Right renal cortex interstitium (tissue), 3 donors: ENCODE measurements around the gene RPTOR. TPM values are rescaled to one million over a fixed set of nuclear protein-coding genes. Genes with fewer than 3 reads are reported as not detected.
A peak's percentile ranks its signal among the peaks of the same experiment; 100 is the strongest.
"Not testable (repeated sequence)": the region's sequence is repeated elsewhere in the genome, so short reads cannot be mapped to it uniquely, and the experiment has no call there.

Source experiments
- DNase-seq, 3 donors: peaks; one replicate each; pipeline ENCODE4 v3.0.0-alpha.2; 2013; ENCODE audit warnings: low read depth in 3 of 3, low spot score in 2 of 3
- polyA plus RNA-seq, 3 donors: library from polyadenylated mRNA; unstranded; fragments of 120-200 nt; gene quantifications; one replicate each; pipeline ENCODE4 v1.2.1, GENCODE V29; 2013; ENCODE audit not compliant: insufficient read length in 3 of 3

RPTOR gene, protein sequence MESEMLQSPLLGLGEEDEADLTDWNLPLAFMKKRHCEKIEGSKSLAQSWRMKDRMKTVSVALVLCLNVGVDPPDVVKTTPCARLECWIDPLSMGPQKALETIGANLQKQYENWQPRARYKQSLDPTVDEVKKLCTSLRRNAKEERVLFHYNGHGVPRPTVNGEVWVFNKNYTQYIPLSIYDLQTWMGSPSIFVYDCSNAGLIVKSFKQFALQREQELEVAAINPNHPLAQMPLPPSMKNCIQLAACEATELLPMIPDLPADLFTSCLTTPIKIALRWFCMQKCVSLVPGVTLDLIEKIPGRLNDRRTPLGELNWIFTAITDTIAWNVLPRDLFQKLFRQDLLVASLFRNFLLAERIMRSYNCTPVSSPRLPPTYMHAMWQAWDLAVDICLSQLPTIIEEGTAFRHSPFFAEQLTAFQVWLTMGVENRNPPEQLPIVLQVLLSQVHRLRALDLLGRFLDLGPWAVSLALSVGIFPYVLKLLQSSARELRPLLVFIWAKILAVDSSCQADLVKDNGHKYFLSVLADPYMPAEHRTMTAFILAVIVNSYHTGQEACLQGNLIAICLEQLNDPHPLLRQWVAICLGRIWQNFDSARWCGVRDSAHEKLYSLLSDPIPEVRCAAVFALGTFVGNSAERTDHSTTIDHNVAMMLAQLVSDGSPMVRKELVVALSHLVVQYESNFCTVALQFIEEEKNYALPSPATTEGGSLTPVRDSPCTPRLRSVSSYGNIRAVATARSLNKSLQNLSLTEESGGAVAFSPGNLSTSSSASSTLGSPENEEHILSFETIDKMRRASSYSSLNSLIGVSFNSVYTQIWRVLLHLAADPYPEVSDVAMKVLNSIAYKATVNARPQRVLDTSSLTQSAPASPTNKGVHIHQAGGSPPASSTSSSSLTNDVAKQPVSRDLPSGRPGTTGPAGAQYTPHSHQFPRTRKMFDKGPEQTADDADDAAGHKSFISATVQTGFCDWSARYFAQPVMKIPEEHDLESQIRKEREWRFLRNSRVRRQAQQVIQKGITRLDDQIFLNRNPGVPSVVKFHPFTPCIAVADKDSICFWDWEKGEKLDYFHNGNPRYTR (N-terminal part only)
- polyA plus RNA-seq, result 10 to 100 TPM; 16.7 to 18.7 (median 17.1) TPM

- peak; percentile 80 to 88 (median 81) for DNase-seq
These were observed at the start of gene RPTOR for GRCh38 chr17:80544655-80545498. TSS of gene RPTOR (plus strand) at chr17:80544838. CDS start at chr17:80545630, 792 bp downstream.

DNA sequence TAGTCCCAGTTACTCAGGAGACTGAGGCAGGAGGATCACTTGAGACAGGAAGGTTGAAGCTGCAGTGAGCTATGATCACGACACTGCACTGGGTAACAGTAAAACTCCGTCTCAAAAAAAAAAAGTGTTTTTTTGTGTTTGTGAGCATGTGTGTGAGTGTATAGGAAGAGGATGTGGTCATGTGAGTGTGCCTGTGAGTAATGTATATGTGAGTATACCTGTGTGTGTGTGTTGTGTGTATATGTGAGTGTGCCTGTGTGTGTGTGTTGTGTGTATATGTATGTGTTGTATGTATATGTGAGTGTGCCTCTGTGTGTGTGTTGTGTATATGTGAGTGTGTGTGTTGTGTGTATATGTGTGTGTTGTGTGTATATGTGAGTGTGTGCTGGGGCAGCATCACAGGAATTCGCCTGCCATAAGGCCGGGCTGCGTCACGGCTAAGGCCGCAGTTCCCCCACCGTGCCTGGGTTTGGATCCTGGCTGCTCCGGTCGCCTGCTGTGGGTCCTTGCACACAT is 46.9 kb upstream of the RPTOR start:
- no peak for DNase-seq

- DNase-seq, result peak in 1 of 3 donors; percentile 56
These were observed 46.3 kb upstream of the RPTOR start for GRCh38 chr17:80498242-80498919.

GRCh38 chr17:80498920-80499410 is 45.7 kb upstream of the RPTOR start:
- no peak for DNase-seq

- DNase-seq, result no peak
These were observed 45.1 kb upstream of the RPTOR start for GRCh38 chr17:80499560-80499959.

DNA sequence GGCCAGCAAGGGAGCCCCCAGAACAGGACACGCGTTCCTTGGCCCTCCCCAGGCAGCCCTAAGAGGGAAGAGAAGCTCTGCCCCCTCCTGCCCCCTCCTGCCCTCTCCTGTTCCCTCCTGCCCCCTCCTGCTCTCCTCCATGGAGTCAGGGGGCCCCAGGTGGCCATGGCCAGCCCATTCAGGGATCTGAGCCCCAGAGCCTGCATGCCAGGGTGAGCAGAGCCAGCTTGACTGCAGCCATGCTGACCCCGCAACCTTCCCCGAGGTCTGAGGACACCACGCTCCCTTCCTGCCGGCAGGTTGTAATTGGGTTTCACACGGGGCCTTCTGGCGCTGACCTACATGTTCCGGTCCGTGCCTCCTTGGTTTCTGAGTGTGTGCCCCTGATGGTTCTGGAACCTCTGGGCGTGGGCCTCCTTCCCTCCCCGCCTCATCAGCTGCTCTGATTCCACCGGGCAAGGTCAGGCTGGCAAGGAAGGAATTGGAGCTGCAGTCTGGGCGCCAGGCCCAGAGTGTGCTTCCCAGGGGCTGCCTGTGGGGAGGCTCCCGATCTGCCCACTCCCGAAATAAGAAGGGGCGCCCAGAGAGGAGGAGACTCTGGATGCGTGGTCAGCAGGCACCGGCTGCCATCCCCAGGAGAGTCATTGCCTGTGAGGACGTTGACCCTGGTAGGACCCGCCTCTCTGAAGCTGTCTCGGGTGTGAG is 44.5 kb upstream of the RPTOR start:
- no peak for DNase-seq

GRCh38 chr17:80501741-80502577 is 42.7 kb upstream of the RPTOR start:
- no peak for DNase-seq

- DNase-seq, result no peak
These were observed 42.1 kb upstream of the RPTOR start for GRCh38 chr17:80502578-80502877.

DNA sequence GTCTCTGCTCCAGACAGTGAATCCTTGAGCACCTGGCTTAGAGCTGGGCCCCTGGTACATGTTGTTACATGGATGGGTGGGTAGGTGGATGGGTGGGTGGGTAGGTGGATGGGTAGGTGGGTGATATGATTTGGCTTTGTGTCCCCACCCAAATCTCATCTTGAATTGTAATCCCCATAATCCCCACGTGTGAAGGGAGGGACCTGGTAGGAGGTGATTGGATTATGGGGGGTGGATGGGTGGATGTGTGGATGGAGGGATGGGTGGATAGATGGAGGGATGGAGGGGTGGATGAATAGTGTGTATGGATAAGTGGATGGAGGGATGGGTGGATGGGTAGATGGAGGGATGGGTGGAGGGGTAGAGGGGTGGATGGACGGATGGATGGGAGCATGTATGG is 41.6 kb upstream of the RPTOR start:
- DNase-seq, result no peak

DNA sequence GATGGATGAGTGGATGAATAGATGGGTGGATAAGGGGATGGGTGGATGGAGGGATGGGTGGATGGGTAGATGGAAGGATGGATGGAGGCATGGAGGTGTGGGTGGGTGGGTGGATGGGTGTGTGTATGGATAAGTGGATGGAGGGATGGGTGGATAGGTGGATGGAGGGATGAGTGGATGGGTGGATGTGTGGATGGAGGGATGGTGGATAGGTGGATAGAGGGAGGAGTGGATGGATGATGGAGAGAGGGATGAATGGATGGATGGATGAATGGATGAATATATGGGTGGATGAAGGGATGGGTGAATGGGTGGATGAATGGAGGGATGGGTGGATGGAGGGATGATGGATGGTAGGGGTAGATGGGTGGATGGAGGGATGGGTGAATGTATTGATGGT is 40.7 kb upstream of the RPTOR start:
- DNase-seq, result no peak

DNA sequence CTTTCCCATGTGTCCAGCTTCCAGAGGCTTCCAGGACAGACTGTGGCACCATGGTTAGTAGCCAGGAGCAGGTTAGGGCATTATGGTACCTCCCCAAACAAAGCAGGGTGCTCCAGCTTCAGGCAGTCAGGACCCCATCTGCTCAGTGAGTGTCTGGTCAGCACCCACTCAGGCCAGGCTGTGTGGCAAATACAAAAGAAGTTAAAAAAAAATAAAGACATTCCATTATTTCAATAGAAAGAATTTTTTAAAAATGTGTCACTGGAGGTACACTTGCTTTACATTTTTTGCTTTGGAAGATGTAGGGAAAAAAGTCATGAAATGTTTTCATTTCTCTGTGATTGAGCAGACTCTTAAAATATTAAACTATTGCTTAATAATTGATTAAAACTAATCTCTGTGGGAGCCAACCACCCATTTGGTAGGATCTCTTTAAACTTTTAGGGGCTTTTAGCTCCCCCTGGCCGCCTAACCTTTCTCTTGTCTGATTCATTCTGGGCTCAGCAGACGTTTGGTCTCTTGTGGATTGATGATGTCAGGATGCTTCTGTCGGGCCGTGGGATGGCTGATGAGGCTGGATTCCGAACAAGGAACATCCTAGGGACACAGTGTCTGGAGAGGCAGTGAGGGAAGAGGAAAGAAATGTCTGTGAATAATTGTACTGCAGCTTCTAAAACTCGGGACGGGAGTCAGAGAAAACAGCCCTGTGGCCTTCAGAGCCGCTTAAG is 39.8 kb upstream of the RPTOR start:
- DNase-seq, result no peak

- not testable (repeated sequence) for DNase-seq
These were observed 37.5 kb upstream of the RPTOR start for GRCh38 chr17:80507177-80507576.

- no peak for DNase-seq
These were observed 36.7 kb upstream of the RPTOR start for GRCh38 chr17:80507965-80508364.

GRCh38 chr17:80509311-80509710 is 35.3 kb upstream of the RPTOR start:
- no peak for DNase-seq

DNA sequence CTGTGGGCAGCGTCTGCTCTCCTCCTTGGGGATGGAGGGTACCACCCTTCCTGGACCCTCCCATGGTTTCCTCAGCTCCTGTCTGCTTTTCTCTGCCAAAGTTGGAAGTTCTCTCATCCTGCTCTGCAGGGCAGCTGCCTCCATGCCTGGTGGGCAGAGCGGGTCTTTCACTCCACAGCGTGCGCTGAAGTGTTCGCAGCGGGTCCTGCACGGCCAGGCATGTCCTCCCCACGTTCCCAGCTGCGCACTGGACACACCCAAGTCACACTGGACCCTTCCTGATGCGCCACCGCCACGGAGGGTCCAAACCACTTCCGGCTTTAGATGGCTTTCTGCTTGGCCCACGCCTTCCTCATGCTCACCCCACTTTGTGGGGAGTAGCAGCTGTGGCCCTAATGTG is 34.5 kb upstream of the RPTOR start:
- DNase-seq, result no peak

DNA sequence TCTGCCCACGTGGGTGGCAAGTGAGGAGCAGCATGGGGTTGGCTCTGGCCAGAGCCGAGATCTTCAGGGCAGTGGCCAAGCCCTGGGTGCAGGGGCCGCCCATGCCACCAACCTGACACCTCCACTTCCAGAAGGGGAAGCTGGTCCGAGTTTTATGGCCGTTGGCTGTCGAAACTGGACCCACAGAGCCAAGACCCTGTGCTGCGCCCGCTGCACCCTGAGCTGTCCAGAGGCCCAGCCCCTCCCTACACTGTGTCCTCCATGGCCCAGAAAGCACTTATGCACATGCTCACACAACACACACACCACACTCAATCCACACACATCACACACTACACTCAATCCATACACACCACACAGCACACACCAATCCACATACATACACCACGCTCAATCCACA is 33.9 kb upstream of the RPTOR start:
- no peak for DNase-seq
